Activated naive CD8-positive, alpha-beta T cell (primary cell): ENCODE measurements around the gene EPM2AIP1.
"Not testable (repeated sequence)": the region's sequence is repeated elsewhere in the genome, so short reads cannot be mapped to it uniquely, and the experiment has no call there.

Experiments
- H3K27ac Mint-ChIP-seq: one replicate; pipeline ENCODE4 v1.8.0; 2021; ENCODE audit warnings: mixed read lengths
- H3K27me3 Mint-ChIP-seq: one replicate; pipeline ENCODE4 v1.8.0; 2021; ENCODE audit warnings: mixed read lengths
- H3K36me3 Mint-ChIP-seq: one replicate; pipeline ENCODE4 v1.8.0; 2021; ENCODE audit warnings: mixed read lengths
- H3K4me1 Mint-ChIP-seq: one replicate; pipeline ENCODE4 v1.8.0; 2021; ENCODE audit warnings: low read depth, mixed read lengths
- H3K4me3 Mint-ChIP-seq: one replicate; pipeline ENCODE4 v1.8.0; 2021; ENCODE audit warnings: mild to moderate bottlenecking, mixed read lengths
- H3K9me3 Mint-ChIP-seq: one replicate; pipeline ENCODE4 v1.8.0; 2021; ENCODE audit warnings: low read depth, mixed read lengths

EPM2AIP1 gene

DNA sequence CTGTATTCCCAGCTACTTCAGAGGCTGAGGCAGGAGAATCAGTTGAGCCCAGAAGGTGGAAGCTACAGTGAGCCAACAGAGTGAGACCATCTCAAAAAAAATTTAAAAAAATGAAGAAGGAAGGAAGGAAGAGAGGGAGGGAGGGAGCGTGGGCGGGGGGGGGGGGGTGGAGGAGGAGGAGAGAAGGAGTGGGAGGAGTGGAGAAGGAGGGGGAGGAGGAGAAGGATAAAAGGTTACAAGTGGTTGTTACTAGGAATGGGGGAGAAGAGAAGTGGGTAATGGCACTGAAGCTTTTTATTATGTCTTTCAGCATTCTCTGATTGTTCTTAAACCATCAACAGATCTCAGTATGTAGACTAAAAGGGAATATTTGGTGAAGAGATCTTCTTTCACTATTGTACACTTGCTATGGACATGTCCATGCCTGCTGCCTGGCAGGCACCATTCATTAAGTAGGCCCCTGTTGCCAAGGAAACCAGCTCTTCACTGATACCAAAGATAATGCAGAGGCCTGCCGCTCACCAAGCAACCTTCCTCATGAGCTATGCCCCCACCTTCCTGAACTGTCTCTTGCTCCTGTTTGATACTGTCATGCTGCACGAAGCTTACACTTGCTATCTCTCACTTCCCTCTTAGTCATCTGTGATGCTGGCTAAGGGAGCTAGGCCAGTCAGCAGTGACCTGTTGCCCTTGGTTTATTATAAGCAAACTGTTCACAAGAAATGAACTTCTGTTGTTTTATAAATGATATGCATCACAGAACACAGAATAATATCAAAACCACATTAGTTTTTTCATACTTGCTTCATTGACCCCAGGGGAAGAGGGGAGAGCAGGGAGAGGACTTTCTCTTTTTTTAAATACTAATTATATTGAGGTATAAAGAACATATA is 23.1 kb downstream of the EPM2AIP1 start:
- H3K4me1 Mint-ChIP-seq: peaks cover 18% of the 10 kb centered on the region
- H3K36me3 Mint-ChIP-seq: peaks cover 1% of the 10 kb centered on the region
- no peaks in the 10 kb centered on the region for H3K9me3 Mint-ChIP-seq
- no peak overlapping the region for H3K4me3 Mint-ChIP-seq
- no peaks in the 10 kb centered on the region for H3K27me3 Mint-ChIP-seq
- H3K27ac Mint-ChIP-seq: peak overlapping the region; percentile 77

DNA sequence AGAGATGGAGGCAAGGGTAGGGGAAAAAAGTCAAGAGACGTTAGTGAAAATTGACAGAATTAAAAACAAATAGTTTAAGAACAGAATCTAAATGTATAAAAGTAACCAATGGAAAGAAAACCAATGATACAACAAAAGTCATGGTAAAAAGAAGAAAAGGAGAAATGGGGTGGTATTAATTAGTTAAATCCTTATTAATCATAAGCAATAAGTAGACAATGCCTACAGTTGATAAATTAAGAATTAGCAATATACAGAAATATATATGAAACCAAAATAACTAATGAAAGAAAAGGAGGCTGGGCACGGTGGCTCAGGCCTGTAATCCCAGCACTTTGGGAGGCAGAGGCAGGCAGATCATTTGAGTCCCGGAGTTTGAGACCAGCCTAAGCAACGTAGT is 23.8 kb downstream of the EPM2AIP1 start:
- H3K27ac Mint-ChIP-seq: peak overlapping the region; percentile 64
- no peaks in the 10 kb centered on the region for H3K27me3 Mint-ChIP-seq
- H3K4me3 Mint-ChIP-seq: no peak overlapping the region
- H3K36me3 Mint-ChIP-seq: no peaks in the 10 kb centered on the region
- no peaks in the 10 kb centered on the region for H3K9me3 Mint-ChIP-seq
- peaks cover 18% of the 10 kb centered on the region for H3K4me1 Mint-ChIP-seq

DNA sequence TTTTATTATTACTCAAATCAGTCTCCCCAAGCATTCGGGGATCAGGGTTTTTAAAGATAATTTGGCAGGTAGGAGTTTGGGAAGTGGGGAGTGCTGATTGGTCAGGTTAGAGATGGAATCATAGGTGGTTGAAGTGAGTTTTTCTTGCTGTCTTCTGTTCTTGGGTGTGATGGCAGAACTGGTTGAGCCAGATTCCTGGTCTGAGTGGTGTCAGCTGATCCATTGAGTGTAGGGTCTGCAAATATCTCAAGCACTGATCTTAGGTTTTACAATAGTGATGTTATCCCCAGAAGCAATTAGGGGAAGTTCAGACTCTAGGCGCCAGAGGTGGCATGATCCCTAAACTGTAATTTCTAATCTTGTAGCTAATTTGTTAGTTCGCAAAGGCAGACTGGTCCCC is 27.5 kb downstream of the EPM2AIP1 start:
- Mint-ChIP-seq H3K4me3 (no peak overlapping the region), H3K9me3 (no peaks in the 10 kb centered on the region), H3K36me3 (no peaks in the 10 kb centered on the region), H3K27me3 (no peaks in the 10 kb centered on the region), H3K27ac (no peak overlapping the region), H3K4me1 (peaks cover 13% of the 10 kb centered on the region)

DNA sequence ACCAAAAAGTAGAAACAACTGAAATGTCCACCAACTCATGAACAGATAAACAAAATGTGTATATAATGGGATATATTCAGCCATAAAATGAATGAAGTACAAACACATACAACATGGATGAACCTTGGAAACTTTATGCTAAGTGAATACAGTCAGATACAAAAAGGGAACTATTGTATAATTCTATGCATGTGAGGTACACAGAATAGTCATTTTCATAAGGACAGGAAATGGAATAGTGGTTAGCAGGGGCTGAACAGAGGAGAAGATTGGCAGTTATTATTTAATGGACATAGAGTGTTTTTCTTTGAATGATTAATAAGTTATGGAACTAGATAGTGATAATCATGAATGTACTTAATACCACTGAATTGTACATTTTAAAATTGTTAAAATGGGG is 28.1 kb downstream of the EPM2AIP1 start:
- Mint-ChIP-seq H3K27ac (no peak overlapping the region), H3K4me3 (no peak overlapping the region), H3K27me3 (no peaks in the 10 kb centered on the region), H3K4me1 (peaks cover 9% of the 10 kb centered on the region), H3K9me3 (no peaks in the 10 kb centered on the region), H3K36me3 (no peaks in the 10 kb centered on the region)

DNA sequence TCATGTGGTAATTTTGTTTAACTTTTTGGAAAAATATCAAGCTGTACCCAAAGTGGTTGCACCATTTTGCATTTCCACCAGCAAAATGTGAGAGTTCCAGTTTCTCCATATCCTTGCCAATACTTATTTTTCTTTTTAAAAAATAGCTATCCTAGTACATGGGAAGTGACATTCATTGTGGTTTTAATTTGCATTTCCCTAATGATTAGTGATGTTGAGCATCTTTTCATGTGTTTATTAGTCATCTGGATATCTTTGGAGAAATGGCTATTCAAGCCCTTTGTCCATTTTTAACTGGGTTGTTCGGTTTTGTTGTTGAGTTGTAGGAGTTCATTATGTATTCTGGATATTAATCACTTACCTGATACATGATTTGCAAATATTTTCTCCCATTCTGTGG is 28.6 kb downstream of the EPM2AIP1 start:
- no peaks in the 10 kb centered on the region for H3K27me3 Mint-ChIP-seq
- H3K36me3 Mint-ChIP-seq: no peaks in the 10 kb centered on the region
- H3K27ac Mint-ChIP-seq: no peak overlapping the region
- peaks cover 5% of the 10 kb centered on the region for H3K4me1 Mint-ChIP-seq
- H3K9me3 Mint-ChIP-seq: no peaks in the 10 kb centered on the region
- H3K4me3 Mint-ChIP-seq: no peak overlapping the region

DNA sequence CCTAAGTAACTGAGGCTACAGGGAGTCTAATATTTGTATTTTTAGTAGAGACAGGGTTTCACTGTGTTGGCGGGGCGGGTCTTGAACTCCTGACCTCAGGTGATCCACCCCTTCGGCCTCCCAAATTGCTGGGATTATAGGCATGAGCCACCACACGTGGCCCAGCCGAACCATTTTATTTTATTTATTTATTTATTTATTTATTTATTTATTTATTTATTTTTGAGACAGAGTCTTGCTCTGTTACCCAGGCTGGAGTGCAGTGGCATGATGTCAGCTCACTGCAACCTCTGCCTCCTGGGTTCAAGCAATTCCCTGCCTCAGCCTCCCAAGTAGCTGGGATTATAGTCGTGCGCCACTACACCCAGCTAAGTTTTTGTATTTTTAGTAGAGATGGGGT is 29.9 kb downstream of the EPM2AIP1 start:
- H3K4me3 Mint-ChIP-seq, H3K9me3 Mint-ChIP-seq, H3K27ac Mint-ChIP-seq, H3K27me3 Mint-ChIP-seq, H3K4me1 Mint-ChIP-seq, H3K36me3 Mint-ChIP-seq: not testable (repeated sequence)

DNA sequence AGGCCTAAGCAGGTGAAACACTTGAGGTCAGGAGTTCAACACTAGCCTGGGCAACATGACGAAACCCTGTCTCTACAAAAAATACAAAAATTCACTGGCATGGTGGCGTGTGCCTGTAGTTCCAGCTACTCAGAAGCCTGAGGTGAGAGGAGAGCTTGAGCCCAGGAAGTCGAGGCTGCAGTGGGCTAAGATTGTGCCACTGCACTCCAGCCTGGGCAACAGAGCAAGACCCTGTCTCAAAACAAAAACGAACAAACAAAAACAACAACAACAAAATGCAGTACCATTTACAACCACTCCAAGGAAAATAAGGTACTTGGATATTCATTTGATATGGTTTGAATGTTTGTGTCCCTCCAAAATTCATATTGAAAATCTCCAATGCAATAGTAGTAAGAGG is 32.4 kb downstream of the EPM2AIP1 start:
- Mint-ChIP-seq H3K27ac (no peak overlapping the region), H3K36me3 (no peaks in the 10 kb centered on the region), H3K27me3 (no peaks in the 10 kb centered on the region), H3K4me3 (no peak overlapping the region), H3K9me3 (no peaks in the 10 kb centered on the region), H3K4me1 (peaks cover 15% of the 10 kb centered on the region)

DNA sequence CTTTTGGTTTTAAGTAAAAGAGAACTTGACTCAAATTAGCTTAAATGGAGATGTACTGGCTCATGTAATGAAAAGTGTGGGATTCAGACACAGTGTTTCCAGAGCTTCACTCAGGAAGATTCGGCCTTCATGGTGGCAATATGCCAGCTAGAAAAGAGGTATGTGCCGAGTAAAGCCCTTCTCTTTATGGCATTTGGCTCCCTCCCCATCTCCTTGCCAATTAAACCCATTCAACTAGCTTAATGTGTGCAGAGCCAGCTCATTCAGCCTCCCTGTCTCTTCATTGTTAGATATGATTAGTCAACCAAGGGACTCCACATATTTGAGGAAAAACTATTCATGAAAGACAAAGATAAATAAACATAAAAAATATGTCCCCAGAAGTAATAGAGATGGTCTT is 33.1 kb downstream of the EPM2AIP1 start:
- peaks cover 15% of the 10 kb centered on the region for H3K4me1 Mint-ChIP-seq
- H3K27me3 Mint-ChIP-seq: no peaks in the 10 kb centered on the region
- no peak overlapping the region for H3K4me3 Mint-ChIP-seq
- no peak overlapping the region for H3K27ac Mint-ChIP-seq
- H3K9me3 Mint-ChIP-seq: no peaks in the 10 kb centered on the region
- no peaks in the 10 kb centered on the region for H3K36me3 Mint-ChIP-seq

DNA sequence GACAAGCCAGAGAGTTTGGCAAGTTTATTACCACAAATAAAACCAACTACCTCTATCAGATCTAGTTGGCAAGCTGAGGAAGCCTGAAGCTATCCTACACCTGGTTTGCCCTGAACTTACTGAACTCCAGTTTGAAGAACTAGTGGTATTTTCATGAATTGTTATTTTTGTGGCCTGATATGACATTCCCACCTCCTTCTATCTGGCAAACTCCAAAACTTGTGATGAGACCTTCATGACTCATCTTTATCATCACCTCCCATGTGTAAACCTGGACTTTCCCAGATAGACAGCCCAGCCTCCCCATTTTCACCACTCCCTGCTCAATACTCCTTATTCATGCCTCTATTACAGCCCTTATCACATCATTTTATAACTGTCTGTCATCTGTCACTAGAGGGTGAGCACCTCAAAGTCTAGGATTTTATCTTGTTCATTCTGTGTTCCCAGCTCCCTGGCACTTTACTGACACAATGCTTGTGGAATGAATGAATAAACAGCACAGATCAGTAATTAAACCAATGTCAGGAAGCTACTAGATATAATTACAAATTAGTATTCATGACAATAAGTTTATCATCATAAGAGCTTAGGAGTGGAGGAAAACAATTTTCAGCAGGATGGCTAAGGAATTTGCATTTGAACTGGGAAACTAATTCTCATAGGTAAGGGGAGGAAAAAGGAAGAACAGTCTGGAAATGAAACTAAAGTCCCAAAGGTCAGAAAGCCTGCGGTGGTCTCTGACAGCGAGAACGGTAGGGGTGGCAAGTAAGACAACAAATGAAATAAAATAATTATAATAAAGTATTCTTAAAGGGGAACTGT is 34.9 kb downstream of the EPM2AIP1 start:
- Mint-ChIP-seq H3K4me3 (peak overlapping the region; percentile 52), H3K4me1 (peaks cover 15% of the 10 kb centered on the region), H3K9me3 (no peaks in the 10 kb centered on the region), H3K36me3 (no peaks in the 10 kb centered on the region), H3K27ac (peak overlapping the region; percentile 78), H3K27me3 (no peaks in the 10 kb centered on the region)

DNA sequence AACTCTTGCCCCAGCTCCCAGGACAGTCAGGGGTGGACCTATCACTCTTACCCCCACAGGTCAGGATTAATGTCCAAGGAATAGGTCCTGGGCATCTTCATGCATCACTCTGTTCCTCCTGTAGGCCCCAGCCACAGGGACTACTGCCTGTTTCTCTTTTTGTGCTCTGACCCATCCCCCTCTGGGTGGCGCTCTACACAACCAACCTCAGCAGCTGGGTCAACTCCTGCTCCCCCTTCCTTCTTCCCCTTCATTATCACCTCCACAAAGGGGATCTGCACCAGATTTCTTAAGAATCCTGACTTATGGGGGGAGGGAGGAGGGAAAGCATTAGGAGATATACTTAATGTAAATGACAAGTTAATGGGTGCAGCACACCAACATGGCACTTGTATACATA is 35.9 kb downstream of the EPM2AIP1 start:
- Mint-ChIP-seq H3K36me3 (no peaks in the 10 kb centered on the region), H3K4me1 (peaks cover 15% of the 10 kb centered on the region), H3K27ac (no peak overlapping the region), H3K9me3 (no peaks in the 10 kb centered on the region), H3K4me3 (no peak overlapping the region), H3K27me3 (no peaks in the 10 kb centered on the region)

DNA sequence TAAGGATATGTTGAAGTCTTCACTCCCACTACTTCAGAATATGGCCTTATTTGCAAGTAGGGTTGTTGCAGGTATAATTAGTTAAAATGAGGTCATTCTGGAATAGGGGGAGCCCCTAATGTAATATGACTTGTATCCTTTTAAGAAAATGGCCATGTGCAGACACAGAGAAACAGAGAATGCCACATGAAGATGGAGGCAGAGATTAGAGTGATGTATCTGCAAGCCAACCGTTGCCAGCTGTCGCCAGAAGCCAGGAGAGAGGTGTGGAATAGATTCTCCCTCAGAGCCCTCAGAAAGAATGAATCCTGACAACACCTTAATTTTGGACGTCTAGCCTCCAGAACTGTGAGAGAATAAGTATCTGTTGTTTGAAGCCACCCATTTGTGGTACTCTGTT is 36.8 kb downstream of the EPM2AIP1 start:
- Mint-ChIP-seq H3K4me1 (peaks cover 15% of the 10 kb centered on the region), H3K4me3 (no peak overlapping the region), H3K27ac (peak overlapping the region; percentile 28), H3K9me3 (no peaks in the 10 kb centered on the region), H3K27me3 (no peaks in the 10 kb centered on the region), H3K36me3 (no peaks in the 10 kb centered on the region)

DNA sequence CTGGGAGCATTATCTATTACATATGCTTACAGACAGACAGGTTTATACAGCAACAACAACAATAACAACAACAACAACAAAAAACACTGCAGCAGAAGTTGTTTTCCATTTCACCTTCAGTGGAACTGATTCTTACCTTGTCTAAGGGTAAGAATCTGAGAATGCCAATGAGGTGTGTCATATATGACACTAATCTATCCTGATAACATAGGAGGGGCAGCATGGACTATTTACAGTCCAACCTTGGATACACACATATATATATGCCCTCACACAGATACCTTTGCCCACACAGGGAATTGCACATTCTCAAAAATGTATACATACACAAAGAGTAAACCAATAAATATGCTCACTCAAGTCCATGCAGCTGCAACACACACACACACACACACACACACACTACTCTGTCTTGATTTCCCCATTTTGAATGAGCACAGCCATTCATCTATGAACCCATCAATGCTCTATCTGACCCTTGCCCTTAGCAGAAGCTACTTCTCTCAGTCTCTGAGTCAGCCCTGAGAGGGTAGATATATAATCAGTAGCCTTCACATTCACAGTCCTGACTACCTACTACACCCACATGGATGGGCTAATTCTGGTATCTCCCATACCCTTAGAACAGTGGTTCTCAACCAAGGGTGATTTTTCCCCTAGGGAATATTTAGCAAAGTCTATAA is 38.3 kb downstream of the EPM2AIP1 start:
- H3K4me3 Mint-ChIP-seq: no peak overlapping the region
- no peak overlapping the region for H3K27ac Mint-ChIP-seq
- H3K9me3 Mint-ChIP-seq: no peaks in the 10 kb centered on the region
- H3K27me3 Mint-ChIP-seq: no peaks in the 10 kb centered on the region
- peaks cover 15% of the 10 kb centered on the region for H3K4me1 Mint-ChIP-seq
- H3K36me3 Mint-ChIP-seq: no peaks in the 10 kb centered on the region

DNA sequence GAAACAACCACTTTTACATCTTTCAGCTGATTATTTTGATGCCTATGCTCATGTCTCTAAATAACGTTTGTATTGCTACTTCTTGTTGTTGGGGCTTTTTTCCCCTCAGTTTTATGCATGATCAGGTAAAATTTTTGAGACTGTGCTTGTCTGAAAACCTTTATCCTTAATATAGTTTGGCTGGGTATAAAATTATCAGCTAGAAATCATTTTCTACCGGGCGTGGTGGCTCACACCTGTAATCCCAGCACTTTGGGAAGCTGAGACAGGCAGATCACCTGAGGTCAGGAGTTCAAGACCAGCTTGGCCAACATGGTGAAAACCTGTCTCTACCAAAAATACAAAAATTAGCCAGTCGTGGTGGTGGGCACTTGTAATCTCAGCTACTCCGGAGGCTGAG is 45.1 kb downstream of the EPM2AIP1 start:
- not testable (repeated sequence) for H3K4me1 Mint-ChIP-seq, H3K27ac Mint-ChIP-seq, H3K4me3 Mint-ChIP-seq, H3K9me3 Mint-ChIP-seq, H3K27me3 Mint-ChIP-seq
- peaks cover 10% of the 10 kb centered on the region for H3K36me3 Mint-ChIP-seq

DNA sequence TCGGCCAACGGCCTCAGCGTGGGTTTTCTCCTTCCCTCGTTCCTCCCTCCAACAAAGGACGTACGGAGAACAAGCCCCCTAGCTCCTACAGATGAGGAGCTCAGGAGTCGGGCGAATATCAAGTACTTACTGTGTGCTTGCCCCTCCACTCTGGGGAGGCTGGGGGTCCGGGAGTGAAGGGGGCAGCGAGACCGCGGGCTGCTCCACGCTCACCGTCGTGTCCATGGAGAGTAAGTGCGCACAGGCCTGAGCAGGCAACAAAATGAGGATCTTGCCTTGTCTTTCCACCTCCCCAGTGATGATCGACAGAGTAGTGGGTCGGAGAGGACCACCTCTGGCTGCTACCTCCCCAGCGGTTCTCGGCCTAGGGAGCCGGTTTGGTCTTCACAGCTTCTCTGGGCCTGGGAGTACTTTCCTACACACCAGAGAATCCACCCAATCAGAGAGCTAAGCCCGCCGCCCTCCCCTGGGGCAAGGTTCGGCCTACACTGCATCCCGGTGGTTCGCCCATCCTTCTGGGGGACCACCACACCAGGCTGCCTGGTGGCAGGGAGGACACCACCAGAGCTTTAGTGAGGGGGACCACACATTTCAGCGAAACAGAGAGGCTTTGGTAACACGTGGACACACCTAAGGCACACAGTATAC is 47.5 kb downstream of the EPM2AIP1 start:
- H3K27ac Mint-ChIP-seq: peak overlapping the region; percentile 50
- peak overlapping the region; percentile 81 for H3K4me3 Mint-ChIP-seq
- H3K4me1 Mint-ChIP-seq: peaks cover 18% of the 10 kb centered on the region

More for the DNA sequence above, 47.5 kb downstream of the EPM2AIP1 start:
- H3K27me3 Mint-ChIP-seq: no peaks in the 10 kb centered on the region
- no peaks in the 10 kb centered on the region for H3K9me3 Mint-ChIP-seq
- peaks cover 11% of the 10 kb centered on the region for H3K36me3 Mint-ChIP-seq
